CD14-positive monocyte (primary cell): Measurements from ENCODE around the gene OR2T11. TPM values are rescaled to one million over a fixed set of nuclear protein-coding genes. Genes with fewer than 3 reads are reported as not detected.
A peak's percentile ranks its signal among the peaks of the same experiment; 100 is the strongest.

Experiments
- DNase-seq, 3 donors: peaks; one replicate each; pipeline ENCODE4 v3.0.0-alpha.2; 2011 to 2022
- H2AFZ ChIP-seq: 2 replicates; pipeline ENCODE4 v1.6.0; 2012; ENCODE audit warnings: mild to moderate bottlenecking, low read depth, low read length, inconsistent platforms; ENCODE audit not compliant: insufficient read depth, poor library complexity, severe bottlenecking
- H3K27ac ChIP-seq, 2 donors: 1 replicate in 1 of 2; 2 replicates in 1 of 2; pipeline ENCODE4 v1.5.1; 2012 to 2013; ENCODE audit warnings: low read length in 2 of 2, control low read depth in 1 of 2, inconsistent platforms in 1 of 2, low read depth in 1 of 2, mild to moderate bottlenecking in 1 of 2
- H3K27me3 ChIP-seq, 2 donors: one replicate each; pipeline versions ENCODE4 v1.6.0 to v1.6.1; 2011 to 2013; ENCODE audit warnings: low read length in 2 of 2; ENCODE audit not compliant: control insufficient read depth in 2 of 2, insufficient read depth in 2 of 2
- H3K36me3 ChIP-seq, 2 donors: replicated peaks in 1 of 2; 1 replicate in 1 of 2; 2 replicates in 1 of 2; pipeline versions ENCODE4 v1.5.1 to v1.6.1; 2012 to 2013; ENCODE audit warnings: low read length in 2 of 2, control low read depth in 1 of 2, inconsistent platforms in 1 of 2, mild to moderate bottlenecking in 1 of 2; ENCODE audit not compliant: insufficient read depth in 2 of 2, control insufficient read depth in 1 of 2
- H3K4me1 ChIP-seq, 2 donors: 1 replicate in 1 of 2; 2 replicates in 1 of 2; pipeline versions ENCODE4 v1.5.1 to v1.6.1; 2012 to 2013; ENCODE audit warnings: low read length in 2 of 2, control low read depth in 1 of 2, inconsistent platforms in 1 of 2, mild to moderate bottlenecking in 1 of 2, moderate library complexity in 1 of 2; ENCODE audit not compliant: insufficient read depth in 2 of 2, control insufficient read depth in 1 of 2
- H3K4me2 ChIP-seq: replicated peaks from 2 replicates; pipeline ENCODE3; 2012; ENCODE audit warnings: low read length, moderate library complexity, mild to moderate bottlenecking; ENCODE audit not compliant: poor library complexity, severe bottlenecking; ENCODE audit errors: extremely low read depth
- H3K4me3 ChIP-seq, 3 experiments: fragments of 200-600 bp in 1 of 3; sonication (generic) in 1 of 3; replicated peaks in 1 of 3; 1 replicate in 2 of 3; 2 replicates in 1 of 3; pipeline ENCODE4 v1.5.1; 2011 to 2013; ENCODE audit warnings: low read length in 3 of 3, mild to moderate bottlenecking in 3 of 3, control low read depth in 2 of 3, low read depth in 2 of 3, inconsistent platforms in 1 of 3, moderate library complexity in 1 of 3
- H3K79me2 ChIP-seq: 2 replicates; pipeline ENCODE4 v1.6.0; 2012; ENCODE audit warnings: mild to moderate bottlenecking, control low read depth, inconsistent platforms, low read length, moderate library complexity; ENCODE audit not compliant: insufficient read depth
- H3K9ac ChIP-seq: 2 replicates; pipeline ENCODE4 v1.6.0; 2017; ENCODE audit warnings: low read length, mild to moderate bottlenecking; ENCODE audit not compliant: insufficient read depth, poor library complexity, severe bottlenecking
- H3K9me3 ChIP-seq, 2 donors: replicated peaks in 1 of 2; 1 replicate in 1 of 2; 2 replicates in 1 of 2; pipeline versions ENCODE4 v1.5.1 to v1.6.1; 2012 to 2013; ENCODE audit warnings: low read length in 2 of 2, control low read depth in 1 of 2; ENCODE audit not compliant: control insufficient read depth in 1 of 2, insufficient read depth in 1 of 2
- H4K20me1 ChIP-seq: 2 replicates; pipeline ENCODE4 v1.6.0; 2012; ENCODE audit warnings: mild to moderate bottlenecking, low read length, control low read depth, moderate library complexity; ENCODE audit not compliant: insufficient read depth
- H3K27ac Mint-ChIP-seq, 7 donors: one replicate each; pipeline ENCODE4 v1.8.0; 2020; ENCODE audit warnings: mild to moderate bottlenecking in 7 of 7, mixed read lengths in 7 of 7, moderate library complexity in 6 of 7, inconsistent platforms in 2 of 7
- H3K27me3 Mint-ChIP-seq, 3 donors: one replicate each; pipeline ENCODE4 v1.8.0; 2021 to 2022; ENCODE audit warnings: low read depth in 3 of 3, mild to moderate bottlenecking in 3 of 3, mixed read lengths in 3 of 3, moderate library complexity in 3 of 3, inconsistent platforms in 1 of 3
- H3K36me3 Mint-ChIP-seq, 2 donors: one replicate each; pipeline ENCODE4 v1.8.0; 2020; ENCODE audit warnings: mixed read lengths in 2 of 2, inconsistent platforms in 1 of 2, mild to moderate bottlenecking in 1 of 2
- H3K4me1 Mint-ChIP-seq: one replicate; pipeline ENCODE4 v1.8.0; 2020; ENCODE audit warnings: mild to moderate bottlenecking, mixed read lengths
- H3K4me3 Mint-ChIP-seq, 2 donors: one replicate each; pipeline ENCODE4 v1.8.0; 2020; ENCODE audit warnings: mild to moderate bottlenecking in 2 of 2, mixed read lengths in 2 of 2, moderate library complexity in 1 of 2
- H3K9me3 Mint-ChIP-seq, 7 donors: one replicate each; pipeline ENCODE4 v1.8.0; 2020 to 2022; ENCODE audit warnings: mixed read lengths in 7 of 7, mild to moderate bottlenecking in 6 of 7, moderate library complexity in 6 of 7, inconsistent platforms in 2 of 7
- WGBS: methylation state at CpG from one replicate; pipeline ENCODE4 v1.1.5; 2013; ENCODE audit warnings: missing lambda C conversion rate; ENCODE audit not compliant: insufficient coverage; 5-methylcytosine and 5-hydroxymethylcytosine counted together
- intact Hi-C, 2 donors: fragments of 100-400 bp; cut with micrococcal nuclease; formaldehyde crosslinking; loops; one replicate each; pipeline versions ENCODE4 v1.15.0 to v1.15.1; 2023
- polyA plus RNA-seq, 3 donors: library from polyadenylated mRNA; depleted of rRNA in 1 of 3; unstranded in 2 of 3; stranded (reverse) in 1 of 3; fragments of 300-500 nt in 2 of 3; fragments of >200 nt in 1 of 3; fragmentation: Illumina TruSeq in 2 of 3; gene quantifications; 1 replicate in 2 of 3; 2 replicates in 1 of 3; pipeline ENCODE4 v1.2.3, GENCODE V29; 2012 to 2021
- TF ChIP-seq, protein P1 (sequence below): fragments of 200-600 bp; IDR thresholded peaks from one replicate; pipeline ENCODE4 v1.8.0; 2022; ENCODE audit warnings: antibody characterized with exemption, mild to moderate bottlenecking

Gene OR2T11
- polyA plus RNA-seq, 3 donors: not detected

- peak overlapping the region in 2 of 7 donors; percentile 39 to 59 for H3K27ac Mint-ChIP-seq
- Histone ChIP-seq H3K27ac (peak overlapping the region in 1 of 2 donors; percentile 46), H3K79me2 (no peaks in the 10 kb centered on the region), H3K9me3 (no peaks in the 10 kb centered on the region), H4K20me1 (no peaks in the 10 kb centered on the region), H2AFZ (no peak overlapping the region), H3K4me1 (peaks cover 0 to 9% of the 10 kb centered on the region in 2 donors), H3K27me3 (no peaks in the 10 kb centered on the region), H3K4me3 (no peak overlapping the region), H3K36me3 (no peaks in the 10 kb centered on the region), H3K9ac (no peak overlapping the region), H3K4me2 (no peak overlapping the region)
- intact Hi-C loops: no loop called here
- H3K27me3 Mint-ChIP-seq: no peaks in the 10 kb centered on the region
- H3K9me3 Mint-ChIP-seq: no peaks in the 10 kb centered on the region
- TF ChIP-seq, protein P1, sequence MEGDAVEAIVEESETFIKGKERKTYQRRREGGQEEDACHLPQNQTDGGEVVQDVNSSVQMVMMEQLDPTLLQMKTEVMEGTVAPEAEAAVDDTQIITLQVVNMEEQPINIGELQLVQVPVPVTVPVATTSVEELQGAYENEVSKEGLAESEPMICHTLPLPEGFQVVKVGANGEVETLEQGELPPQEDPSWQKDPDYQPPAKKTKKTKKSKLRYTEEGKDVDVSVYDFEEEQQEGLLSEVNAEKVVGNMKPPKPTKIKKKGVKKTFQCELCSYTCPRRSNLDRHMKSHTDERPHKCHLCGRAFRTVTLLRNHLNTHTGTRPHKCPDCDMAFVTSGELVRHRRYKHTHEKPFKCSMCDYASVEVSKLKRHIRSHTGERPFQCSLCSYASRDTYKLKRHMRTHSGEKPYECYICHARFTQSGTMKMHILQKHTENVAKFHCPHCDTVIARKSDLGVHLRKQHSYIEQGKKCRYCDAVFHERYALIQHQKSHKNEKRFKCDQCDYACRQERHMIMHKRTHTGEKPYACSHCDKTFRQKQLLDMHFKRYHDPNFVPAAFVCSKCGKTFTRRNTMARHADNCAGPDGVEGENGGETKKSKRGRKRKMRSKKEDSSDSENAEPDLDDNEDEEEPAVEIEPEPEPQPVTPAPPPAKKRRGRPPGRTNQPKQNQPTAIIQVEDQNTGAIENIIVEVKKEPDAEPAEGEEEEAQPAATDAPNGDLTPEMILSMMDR: no peak
- DNase-seq: peak; percentile 60 to 71 (median 64)
- H3K4me1 Mint-ChIP-seq: peaks cover 4% of the 10 kb centered on the region
- no peak overlapping the region for H3K4me3 Mint-ChIP-seq
- H3K36me3 Mint-ChIP-seq: no peaks in the 10 kb centered on the region
- 67% methylated on average over 3 of the region's 7 CpGs for WGBS
Observed at GRCh38 chr1:248631354-248632008, 3.4 kb downstream of the OR2T11 start.

- Mint-ChIP-seq H3K4me1 (peaks cover 4% of the 10 kb centered on the region), H3K9me3 (no peaks in the 10 kb centered on the region), H3K36me3 (no peaks in the 10 kb centered on the region), H3K27ac (no peak overlapping the region), H3K27me3 (no peaks in the 10 kb centered on the region), H3K4me3 (no peak overlapping the region)
- H3K79me2 ChIP-seq: no peaks in the 10 kb centered on the region
- TF ChIP-seq, protein P1: no peak
- H3K9me3 ChIP-seq: no peaks in the 10 kb centered on the region
- no peak overlapping the region for H3K4me2 ChIP-seq
- H3K27me3 ChIP-seq: no peaks in the 10 kb centered on the region
- H3K36me3 ChIP-seq: no peaks in the 10 kb centered on the region
- no CpG with 5 or more reads among the region's 2 CpGs for WGBS
- H3K4me3 ChIP-seq: no peak overlapping the region
- no peak for DNase-seq
- intact Hi-C loops: no loop called here
- H2AFZ ChIP-seq: no peak overlapping the region
- no peaks in the 10 kb centered on the region for H4K20me1 ChIP-seq
- no peak overlapping the region for H3K9ac ChIP-seq
- H3K4me1 ChIP-seq: peaks cover 0 to 9% of the 10 kb centered on the region in 2 donors
- H3K27ac ChIP-seq: no peak overlapping the region
Observed at GRCh38 chr1:248630551-248630950, 4.3 kb downstream of the OR2T11 start.
